ENCODE measurements around the gene TMPRSS5. TPM values are rescaled to one million over a fixed set of nuclear protein-coding genes. Genes with fewer than 3 reads are reported as not detected.

TMPRSS5 gene
- total and polyA plus RNA-seq, 2 of the 8 experiments (the other 6 are each of a cell fraction or from before 2014, with no cell fraction given): 0.54 to 0.78 TPM

DNA sequence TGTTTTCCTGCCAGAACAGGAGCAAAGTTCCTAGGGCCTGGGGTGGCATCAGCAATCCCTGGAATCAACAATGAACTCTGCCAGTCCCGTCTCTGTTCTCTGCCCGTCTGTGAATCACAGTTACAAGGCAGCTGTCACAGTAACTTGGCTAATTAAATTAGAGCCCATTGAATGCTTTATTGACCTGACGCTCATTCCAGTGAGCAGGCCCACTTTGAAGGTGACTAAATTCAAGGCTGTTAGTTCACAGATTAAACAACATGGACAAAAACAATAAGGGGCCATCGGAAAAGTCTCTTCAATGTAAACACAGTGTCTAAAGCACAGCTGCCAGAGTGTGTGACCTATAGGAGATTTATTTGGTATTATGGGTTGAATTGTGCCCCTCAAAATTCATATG lies 17.7 kb upstream of the TMPRSS5 start:
- Histone ChIP-seq H3K27ac (ENCODE audit: low read depth, low read length) (no peak overlapping the region), H3K23ac (ENCODE audit: insufficient read length) (no peak overlapping the region), H3K18ac (ENCODE audit: extremely low read depth, low read length) (no peak overlapping the region), H4K5ac (ENCODE audit: insufficient read length, low read depth, low read length) (no peak overlapping the region), H2BK20ac (ENCODE audit: low read length) (no peak overlapping the region), H2BK12ac (ENCODE audit: low read depth, low read length) (no peak overlapping the region), H3K23me2 (ENCODE audit: low read depth, low read length) (no peaks in the 10 kb centered on the region), H3K14ac (ENCODE audit: insufficient read length) (no peak overlapping the region), H3K9me3 (ENCODE audit: insufficient read depth in 2 of 2, low read depth in 1 of 2, low read length in 1 of 2) (no peaks in the 10 kb centered on the region), H3K36me3 (ENCODE audit: control insufficient read depth in 2 of 4, insufficient read depth in 4 of 4, low read length in 3 of 4) (no peaks in the 10 kb centered on the region; a peak in 1 of 8 replicates), H2BK5ac (ENCODE audit: low read depth, low read length) (no peak overlapping the region), H3K4ac (replicated peaks; ENCODE audit: insufficient read length, low read depth, low read length) (no peak overlapping the region), H2BK120ac (replicated peaks; ENCODE audit: low read depth, low read length) (no peak overlapping the region), H3K4me3 (ENCODE audit: extremely low read depth in 1 of 4, insufficient read depth in 2 of 4, low read depth in 3 of 4, low read length in 4 of 4) (no peak overlapping the region), H2BK15ac (ENCODE audit: low read length) (no peak overlapping the region), H3K4me2 (ENCODE audit: insufficient read depth in 1 of 2, low read depth in 2 of 2, low read length in 2 of 2) (no peak overlapping the region), H4K8ac (ENCODE audit: extremely low read depth, insufficient read depth, low read length) (no peak overlapping the region), H3K79me2 (ENCODE audit: control insufficient read depth in 1 of 2, insufficient read depth in 2 of 2, low read length in 2 of 2) (no peaks in the 10 kb centered on the region), H3K4me1 (replicated peaks in 1 of 4; ENCODE audit: control insufficient read depth in 3 of 4, insufficient read depth in 4 of 4, low read length in 3 of 4) (no peaks in the 10 kb centered on the region), H4K91ac (replicated peaks; ENCODE audit: insufficient read length, low read length) (no peak overlapping the region), H3K56ac (replicated peaks; ENCODE audit: insufficient read length, low read depth, low read length) (no peak overlapping the region), H3K9ac (replicated peaks in 1 of 4; ENCODE audit: extremely low read depth in 1 of 4, low read depth in 3 of 4, low read length in 3 of 4) (no peak overlapping the region), H2AK5ac (ENCODE audit: low read depth, low read length) (no peak overlapping the region), H4K20me1 (replicated peaks in 1 of 2; ENCODE audit: control insufficient read depth in 1 of 2, insufficient read depth in 2 of 2, low read length in 2 of 2) (no peaks in the 10 kb centered on the region), H2AFZ (ENCODE audit: low read length) (no peak overlapping the region), H3K27me3 (replicated peaks in 1 of 4; ENCODE audit: control insufficient read depth in 3 of 4, extremely low read depth in 1 of 4, insufficient read depth in 3 of 4, low read length in 3 of 4) (no peaks in the 10 kb centered on the region), H3K79me1 (ENCODE audit: low read depth, low read length) (no peaks in the 10 kb centered on the region)
- FAIRE-seq (no peak), DNase-seq (ENCODE audit: low read depth in 1 of 2, low spot score in 2 of 2) (no peak)
- ChIA-PET CTCF (ENCODE audit: partially characterized antibody) (interaction anchor here (0.6 to 2.1 kb wide), 4 partner anchors 34 to 418 kb away, joined by 3 to 6 read pairs (median 4); no protein-coding TSS in a partner anchor), POLR2A (ENCODE audit: partially characterized antibody) (no interaction called here)
- 94% methylated on average over 4 of the region's 4 CpGs; no CpG with 5 or more reads in 1 of the 2 experiments for WGBS, 2 experiments (ENCODE audit: extremely low coverage in 1 of 2, insufficient coverage in 1 of 2, insufficient read length in 1 of 2, insufficient replicate concordance in 2 of 2, low coverage in 1 of 2, low lambda C conversion rate in 2 of 2, missing lambda C conversion rate in 1 of 2)
- TF ChIP-seq, protein P1, sequence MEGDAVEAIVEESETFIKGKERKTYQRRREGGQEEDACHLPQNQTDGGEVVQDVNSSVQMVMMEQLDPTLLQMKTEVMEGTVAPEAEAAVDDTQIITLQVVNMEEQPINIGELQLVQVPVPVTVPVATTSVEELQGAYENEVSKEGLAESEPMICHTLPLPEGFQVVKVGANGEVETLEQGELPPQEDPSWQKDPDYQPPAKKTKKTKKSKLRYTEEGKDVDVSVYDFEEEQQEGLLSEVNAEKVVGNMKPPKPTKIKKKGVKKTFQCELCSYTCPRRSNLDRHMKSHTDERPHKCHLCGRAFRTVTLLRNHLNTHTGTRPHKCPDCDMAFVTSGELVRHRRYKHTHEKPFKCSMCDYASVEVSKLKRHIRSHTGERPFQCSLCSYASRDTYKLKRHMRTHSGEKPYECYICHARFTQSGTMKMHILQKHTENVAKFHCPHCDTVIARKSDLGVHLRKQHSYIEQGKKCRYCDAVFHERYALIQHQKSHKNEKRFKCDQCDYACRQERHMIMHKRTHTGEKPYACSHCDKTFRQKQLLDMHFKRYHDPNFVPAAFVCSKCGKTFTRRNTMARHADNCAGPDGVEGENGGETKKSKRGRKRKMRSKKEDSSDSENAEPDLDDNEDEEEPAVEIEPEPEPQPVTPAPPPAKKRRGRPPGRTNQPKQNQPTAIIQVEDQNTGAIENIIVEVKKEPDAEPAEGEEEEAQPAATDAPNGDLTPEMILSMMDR (IDR thresholded peaks at IDR 0.05; ENCODE audit: control extremely low read depth in 1 of 3, insufficient read depth in 1 of 3, low read depth in 1 of 3, low read length in 3 of 3): no peak
- TF ChIP-seq SIN3A (conservative IDR thresholded peaks at IDR 0.05 in 1 of 2, IDR thresholded peaks at IDR 0.05 in 1 of 2; ENCODE audit: low read depth in 1 of 2, low read length in 2 of 2): no peak
- TF ChIP-seq, protein P2, sequence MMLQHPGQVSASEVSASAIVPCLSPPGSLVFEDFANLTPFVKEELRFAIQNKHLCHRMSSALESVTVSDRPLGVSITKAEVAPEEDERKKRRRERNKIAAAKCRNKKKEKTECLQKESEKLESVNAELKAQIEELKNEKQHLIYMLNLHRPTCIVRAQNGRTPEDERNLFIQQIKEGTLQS (IDR thresholded peaks at IDR 0.05; ENCODE audit: insufficient read depth, low read depth, low read length): no peak
- TF ChIP-seq GTF2F1 (IDR thresholded peaks at IDR 0.05; ENCODE audit: borderline replicate concordance, low read depth, low read length): no peak
